Esophagus muscularis mucosa (tissue), 4 donors: ENCODE data around the gene EMX2. TPM values are rescaled to one million over a fixed set of nuclear protein-coding genes. Genes with fewer than 3 reads are reported as not detected.
"Not testable (repeated sequence)": the region's sequence is repeated elsewhere in the genome, so short reads cannot be mapped to it uniquely, and the experiment has no call there.

ENCODE experiments used
- DNase-seq: peaks from one replicate; pipeline ENCODE4 v3.0.0-alpha.2; 2017; ENCODE audit errors: extremely low spot score
- H3K27ac ChIP-seq, 4 donors: fragments of 200-600 bp; sonication (generic); replicated peaks in 1 of 4; 1 replicate in 3 of 4; 2 replicates in 1 of 4; pipeline ENCODE4 v1.5.1; 2016 to 2019; ENCODE audit warnings: mild to moderate bottlenecking in 1 of 4
- H3K27me3 ChIP-seq, 4 donors: fragments of 200-600 bp; sonication (generic); one replicate each; pipeline versions ENCODE4 v1.5.1 to v1.6.0; 2016 to 2019
- H3K36me3 ChIP-seq, 4 donors: fragments of 200-600 bp; sonication (generic); one replicate each; pipeline ENCODE4 v1.5.1; 2016 to 2019
- H3K4me1 ChIP-seq, 4 donors: fragments of 200-600 bp; sonication (generic); one replicate each; pipeline ENCODE4 v1.5.1; 2016 to 2019
- H3K4me3 ChIP-seq, 4 donors: fragments of 200-600 bp; sonication (generic); 1 replicate in 2 of 4; 2 replicates in 2 of 4; pipeline ENCODE4 v1.5.1; 2016 to 2019; ENCODE audit warnings: mild to moderate bottlenecking in 4 of 4, moderate library complexity in 1 of 4
- H3K9me3 ChIP-seq, 4 donors: fragments of 200-600 bp; sonication (generic); 1 replicate in 3 of 4; 2 replicates in 1 of 4; pipeline ENCODE4 v1.5.1; 2016 to 2019
- EP300 ChIP-seq: sonication (generic); formaldehyde crosslinking; IDR thresholded peaks from one replicate; pipeline ENCODE4 v1.6.1; 2017; ENCODE audit warnings: antibody characterized with exemption
- POLR2A ChIP-seq: fragments of 450-650 bp; IDR thresholded peaks from one replicate; pipeline ENCODE4 v1.6.1; 2017; ENCODE audit warnings: antibody characterized with exemption, moderate library complexity, mild to moderate bottlenecking, low read depth
- POLR2AphosphoS5 ChIP-seq, 2 donors: sonication (generic); formaldehyde crosslinking; IDR thresholded peaks; one replicate each; pipeline ENCODE4 v1.6.1; 2017; ENCODE audit warnings: antibody characterized with exemption in 2 of 2
- WGBS: methylation state at CpG from one replicate; pipeline ENCODE4 v1.1.5; 2018; 5-methylcytosine and 5-hydroxymethylcytosine counted together
- intact Hi-C: fragments of 100-400 bp; cut with DNase I; formaldehyde crosslinking; loops from one replicate; pipeline ENCODE4 v1.15.1; 2023
- total RNA-seq, 4 donors: library from RNA; depleted of rRNA; stranded (reverse); fragments of >200 nt; gene quantifications; one replicate each; pipeline versions ENCODE4 v1.1.0 to v1.2.1, GENCODE V29; 2016
- TF ChIP-seq, protein P1 (sequence below), 3 experiments: fragments of 200-600 bp in 2 of 3; fragments of 450-650 bp in 1 of 3; sonication (generic) in 2 of 3; IDR thresholded peaks; one replicate each; pipeline ENCODE4 v1.5.1; 2017 to 2019; ENCODE audit warnings: antibody characterized with exemption in 3 of 3, mild to moderate bottlenecking in 2 of 3, moderate library complexity in 1 of 3

EMX2 gene
- total RNA-seq, 4 donors from 2014 or later = 0.52 to 0.71 TPM; not detected in 2

DNA sequence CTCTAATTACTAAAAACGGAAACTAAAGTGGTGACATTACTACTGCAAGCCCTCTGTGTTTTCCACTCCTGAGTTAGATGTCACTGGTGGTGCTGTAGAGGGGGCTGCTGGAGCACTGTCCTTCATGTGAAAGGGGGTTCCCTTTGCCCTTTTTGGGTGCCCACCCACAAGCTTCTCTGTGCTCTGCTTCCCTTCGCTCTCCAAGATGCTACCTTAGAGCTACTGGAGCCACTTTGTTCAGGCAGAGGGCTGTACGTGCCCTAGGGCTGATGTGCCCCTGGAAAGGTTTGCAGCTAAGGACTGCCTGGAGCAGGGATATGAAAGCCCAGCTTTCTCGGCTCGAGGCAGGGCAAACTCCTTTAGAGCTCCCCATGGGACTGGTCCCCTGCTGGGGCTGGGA, 28.3 kb downstream of the EMX2 start:
- no peak for DNase-seq
- Histone ChIP-seq H3K4me3 (no peak overlapping the region), H3K4me1 (no peaks in the 10 kb centered on the region), H3K27me3 (peaks cover 0 to 54% (median 0%) of the 10 kb centered on the region in 4 donors), H3K9me3 (no peaks in the 10 kb centered on the region), H3K36me3 (no peaks in the 10 kb centered on the region), H3K27ac (no peak overlapping the region)
- 65% methylated on average over 5 of the region's 5 CpGs for WGBS
- intact Hi-C loops = no loop called here
- no peak for TF ChIP-seq POLR2A
- TF ChIP-seq, protein P1, sequence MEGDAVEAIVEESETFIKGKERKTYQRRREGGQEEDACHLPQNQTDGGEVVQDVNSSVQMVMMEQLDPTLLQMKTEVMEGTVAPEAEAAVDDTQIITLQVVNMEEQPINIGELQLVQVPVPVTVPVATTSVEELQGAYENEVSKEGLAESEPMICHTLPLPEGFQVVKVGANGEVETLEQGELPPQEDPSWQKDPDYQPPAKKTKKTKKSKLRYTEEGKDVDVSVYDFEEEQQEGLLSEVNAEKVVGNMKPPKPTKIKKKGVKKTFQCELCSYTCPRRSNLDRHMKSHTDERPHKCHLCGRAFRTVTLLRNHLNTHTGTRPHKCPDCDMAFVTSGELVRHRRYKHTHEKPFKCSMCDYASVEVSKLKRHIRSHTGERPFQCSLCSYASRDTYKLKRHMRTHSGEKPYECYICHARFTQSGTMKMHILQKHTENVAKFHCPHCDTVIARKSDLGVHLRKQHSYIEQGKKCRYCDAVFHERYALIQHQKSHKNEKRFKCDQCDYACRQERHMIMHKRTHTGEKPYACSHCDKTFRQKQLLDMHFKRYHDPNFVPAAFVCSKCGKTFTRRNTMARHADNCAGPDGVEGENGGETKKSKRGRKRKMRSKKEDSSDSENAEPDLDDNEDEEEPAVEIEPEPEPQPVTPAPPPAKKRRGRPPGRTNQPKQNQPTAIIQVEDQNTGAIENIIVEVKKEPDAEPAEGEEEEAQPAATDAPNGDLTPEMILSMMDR (IDR thresholded peaks at IDR 0.05) = no peak
- no peak for TF ChIP-seq POLR2AphosphoS5 (IDR thresholded peaks at IDR 0.05)
- no peak for TF ChIP-seq EP300

DNA sequence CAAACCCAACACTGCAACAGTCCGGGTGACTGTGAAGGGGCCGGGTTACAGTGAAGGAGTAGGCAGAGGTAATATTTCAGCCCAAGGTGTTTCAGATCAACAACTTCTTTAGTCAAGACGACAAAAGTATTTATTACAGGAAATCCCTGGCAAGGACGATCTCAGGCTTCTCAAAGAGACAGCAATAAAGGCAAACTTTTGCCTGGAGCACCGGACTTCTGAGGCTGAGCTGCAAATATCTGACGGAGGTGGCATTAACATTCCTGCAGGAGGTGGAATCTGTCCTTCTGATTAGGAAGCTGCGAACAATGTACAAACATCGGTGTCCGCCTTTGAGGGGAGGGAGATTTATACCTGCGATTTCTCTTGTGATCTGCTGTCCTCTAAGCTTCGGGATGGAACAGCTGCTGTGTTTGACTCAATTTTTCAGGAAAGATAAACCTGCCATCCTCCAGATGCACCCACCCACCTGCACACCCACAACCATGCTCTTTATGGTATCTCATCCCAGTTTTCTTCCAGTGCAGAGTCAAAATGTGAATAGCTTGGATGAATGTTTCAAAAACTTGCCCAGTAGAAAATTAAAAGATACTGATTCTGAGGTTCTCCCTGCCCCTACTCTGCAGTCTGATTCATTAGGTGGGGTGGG, 32.1 kb downstream of the EMX2 start:
- WGBS = 51% methylated on average over 11 of the region's 11 CpGs
- H3K9me3 ChIP-seq = no peaks in the 10 kb centered on the region
- no peak for TF ChIP-seq EP300
- TF ChIP-seq, protein P1 (IDR thresholded peaks at IDR 0.05) = no peak
- TF ChIP-seq POLR2AphosphoS5 (IDR thresholded peaks at IDR 0.05) = no peak
- TF ChIP-seq POLR2A = no peak
- H3K27me3 ChIP-seq = peaks cover 0 to 27% (median 3%) of the 10 kb centered on the region in 4 donors
- no peak for DNase-seq
- intact Hi-C loops = no loop called here
- no peaks in the 10 kb centered on the region for H3K4me1 ChIP-seq
- no peak overlapping the region for H3K27ac ChIP-seq
- H3K4me3 ChIP-seq = no peak overlapping the region
- H3K36me3 ChIP-seq = no peaks in the 10 kb centered on the region

DNA sequence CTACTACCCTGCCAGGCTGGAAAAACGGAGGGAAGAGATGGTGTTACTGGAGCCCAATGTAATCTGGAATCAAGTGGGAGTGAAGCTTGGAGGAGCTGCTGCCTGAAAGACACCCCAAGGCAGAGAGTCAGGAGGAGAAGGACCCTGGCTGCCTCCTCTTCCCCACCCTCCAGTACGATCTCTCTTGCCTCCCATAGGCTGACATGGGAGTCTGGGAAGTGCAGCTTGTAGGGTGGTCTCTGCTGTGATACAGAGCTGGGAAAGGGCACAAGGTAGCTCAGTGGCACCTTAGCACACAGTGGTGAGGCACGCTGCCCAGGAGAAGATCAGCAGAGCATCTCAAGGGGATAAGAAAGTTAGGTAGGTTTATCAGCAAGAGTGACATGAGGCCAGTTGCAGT, 35.9 kb downstream of the EMX2 start:
- TF ChIP-seq, protein P1 (IDR thresholded peaks at IDR 0.05) = no peak
- TF ChIP-seq POLR2AphosphoS5 (IDR thresholded peaks at IDR 0.05) (no peak), EP300 (no peak), POLR2A (no peak)
- H3K27me3 ChIP-seq = peaks cover 0 to 23% (median 3%) of the 10 kb centered on the region in 4 donors

DNA sequence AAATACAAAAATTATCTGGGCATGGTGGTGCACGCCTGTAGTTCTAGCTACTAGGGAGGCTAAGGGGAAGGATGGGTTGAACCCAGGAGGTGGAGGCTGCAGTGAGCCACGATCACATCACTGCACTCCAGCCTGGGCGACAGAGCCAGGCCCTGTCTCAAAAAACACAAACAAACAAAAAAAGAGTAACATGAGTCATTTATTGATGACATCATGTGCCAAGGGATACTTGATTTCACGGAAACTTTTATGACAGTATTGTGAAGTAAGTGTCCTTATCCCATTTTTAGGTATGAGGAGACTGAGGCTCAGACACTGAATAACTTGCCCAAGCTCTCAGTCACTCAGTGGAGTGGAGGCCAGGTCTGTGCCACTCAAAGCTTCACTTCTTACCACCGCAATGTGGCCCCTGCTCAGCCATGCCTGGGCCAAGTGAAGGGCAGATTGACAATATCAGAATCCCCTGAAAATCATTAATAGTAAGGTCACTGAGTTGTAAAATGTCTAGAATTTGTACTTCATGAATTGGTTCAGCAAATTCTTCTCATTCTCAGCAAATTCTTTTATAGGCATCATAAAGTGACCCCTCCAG, 36.5 kb downstream of the EMX2 start:
- H3K36me3 ChIP-seq = no peaks in the 10 kb centered on the region
- H3K4me1 ChIP-seq = no peaks in the 10 kb centered on the region
- DNase-seq = no peak
- H3K9me3 ChIP-seq = no peaks in the 10 kb centered on the region
- no peak overlapping the region for H3K27ac ChIP-seq
- no peak overlapping the region for H3K4me3 ChIP-seq
- TF ChIP-seq EP300 = no peak
- peaks cover 0 to 29% (median 3%) of the 10 kb centered on the region in 4 donors for H3K27me3 ChIP-seq
- 83% methylated on average over 5 of the region's 5 CpGs for WGBS
- intact Hi-C loops = no loop called here

More for the DNA sequence above, 35.9 kb downstream of the EMX2 start:
- Histone ChIP-seq H3K4me3 (no peak overlapping the region), H3K4me1 (no peaks in the 10 kb centered on the region), H3K27ac (no peak overlapping the region), H3K36me3 (no peaks in the 10 kb centered on the region), H3K9me3 (no peaks in the 10 kb centered on the region)
- no peak for DNase-seq
- 59% methylated on average over 3 of the region's 3 CpGs for WGBS
- intact Hi-C loops = no loop called here

DNA sequence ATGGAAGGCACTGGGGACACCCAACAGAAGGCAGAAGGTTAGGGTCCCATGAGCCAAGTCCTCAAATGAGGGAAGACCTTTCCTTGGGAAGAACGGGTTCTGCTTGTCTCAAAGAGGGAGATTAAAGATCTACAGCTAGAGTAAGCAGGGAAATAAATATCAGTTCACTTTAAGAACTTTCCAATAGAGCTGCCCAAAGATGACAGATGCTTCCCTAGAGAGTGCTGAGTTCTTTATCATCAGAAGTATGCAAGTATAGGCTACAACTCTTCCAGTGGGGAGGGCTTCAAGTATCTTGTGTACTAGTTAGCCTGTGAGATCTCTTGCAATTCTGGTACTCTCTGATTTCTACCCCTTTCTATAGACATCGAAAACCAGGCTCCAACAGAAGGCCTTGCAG, 39.4 kb downstream of the EMX2 start:
- no peaks in the 10 kb centered on the region for H3K4me1 ChIP-seq
- intact Hi-C loops = no loop called here
- H3K9me3 ChIP-seq = no peaks in the 10 kb centered on the region
- no peak overlapping the region for H3K27ac ChIP-seq
- 86% methylated on average over 2 of the region's 2 CpGs for WGBS
- H3K36me3 ChIP-seq = no peaks in the 10 kb centered on the region
- peaks cover 0 to 19% (median 2%) of the 10 kb centered on the region in 4 donors for H3K27me3 ChIP-seq
- TF ChIP-seq, protein P1 (IDR thresholded peaks at IDR 0.05) = no peak
- TF ChIP-seq POLR2A (no peak), EP300 (no peak), POLR2AphosphoS5 (IDR thresholded peaks at IDR 0.05) (no peak)
- no peak overlapping the region for H3K4me3 ChIP-seq
- DNase-seq = no peak

DNA sequence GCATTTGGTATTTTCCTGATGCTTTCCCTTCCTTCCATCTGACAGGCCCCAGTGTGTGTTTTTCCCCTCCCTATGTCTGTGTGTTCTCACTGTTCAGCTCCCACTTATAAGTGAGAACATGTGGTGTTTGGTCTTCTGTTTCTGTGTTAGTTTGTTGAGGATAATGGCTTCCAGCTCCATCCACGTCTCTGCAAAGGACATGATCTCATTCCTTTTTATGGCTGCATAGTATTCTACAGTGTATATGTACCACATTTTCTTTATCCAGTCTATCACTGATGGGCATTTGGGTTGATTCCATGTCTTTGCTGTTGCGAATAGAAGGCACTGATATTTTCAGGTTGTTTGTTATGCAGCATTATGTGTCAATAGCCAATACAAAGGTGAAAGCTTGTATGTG, 42.3 kb downstream of the EMX2 start:
- 70% methylated on average over 2 of the region's 2 CpGs for WGBS
- H3K9me3 ChIP-seq, H3K4me1 ChIP-seq, DNase-seq, H3K36me3 ChIP-seq, H3K27ac ChIP-seq, intact Hi-C loops, H3K4me3 ChIP-seq: not testable (repeated sequence)
- H3K27me3 ChIP-seq = peaks cover 0 to 25% (median 0%) of the 10 kb centered on the region in 4 donors
